H54 (cell line): Measurements from ENCODE around the gene KLC3.

Experiments used
- DNase-seq: peaks from one replicate; pipeline ENCODE4 v3.0.0; 2011; ENCODE audit warnings: low spot score, mixed read lengths; ENCODE audit not compliant: insufficient read length
- FAIRE-seq: peaks from 3 replicates; lab custom pipeline; 2011; peaks lifted over from hg19 to GRCh38; lab: Jason Lieb, UNC
- POLR2A ChIP-seq: IDR thresholded peaks from 2 replicates; pipeline ENCODE4 v1.6.1; 2011; ENCODE audit warnings: low read depth, mild to moderate bottlenecking, low read length

Gene KLC3

DNA sequence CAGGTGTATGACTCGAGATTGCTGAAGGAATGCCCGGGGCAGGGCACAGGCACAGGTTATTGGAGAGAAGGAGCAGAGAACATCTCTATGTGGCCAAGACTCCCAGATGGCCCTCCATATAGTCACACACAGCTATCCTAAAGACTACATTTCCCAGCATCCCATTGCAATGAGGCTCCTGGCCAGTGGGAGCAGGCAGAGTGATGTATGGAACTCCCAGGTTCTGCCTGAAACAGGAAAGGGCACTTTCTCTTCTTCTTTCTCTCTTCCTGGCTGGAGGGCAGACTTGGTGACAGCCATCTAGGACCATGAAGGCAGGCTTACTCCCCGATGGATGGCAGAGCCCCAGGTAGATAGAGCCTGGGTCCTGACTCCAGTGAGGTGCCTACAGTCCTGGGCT lies 50.8 kb downstream of the KLC3 start:
- no peak for DNase-seq
- FAIRE-seq = no peak
- no peak for TF ChIP-seq POLR2A

GRCh38 chr19:45391871-45392665 lies 51.5 kb downstream of the KLC3 start:
- FAIRE-seq (no peak), DNase-seq (no peak)
- TF ChIP-seq POLR2A = no peak

- no peak for FAIRE-seq
- DNase-seq = no peak
- TF ChIP-seq POLR2A = no peak
These were observed 55.5 kb downstream of the KLC3 start for GRCh38 chr19:45395821-45396617.

DNA sequence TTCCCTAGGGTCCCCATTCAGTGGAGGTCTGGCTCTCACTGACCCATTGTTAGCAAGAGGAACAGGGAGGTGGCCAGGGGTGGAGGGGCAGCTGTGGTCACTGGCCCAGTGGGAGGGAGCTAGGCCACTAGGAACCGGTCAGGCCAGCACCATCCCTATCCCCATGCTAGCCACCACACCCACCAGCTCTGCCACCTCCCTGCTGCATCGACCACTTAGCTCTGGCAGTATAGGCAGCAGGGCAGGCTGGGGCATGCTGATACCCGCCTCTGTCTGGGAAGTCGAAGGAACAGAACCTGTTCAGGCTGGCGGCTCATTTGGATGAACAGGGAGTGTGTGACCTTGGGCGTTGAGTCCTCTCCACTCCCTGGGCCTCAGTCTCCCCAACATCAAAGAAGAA lies 59.6 kb downstream of the KLC3 start:
- no peak for TF ChIP-seq POLR2A
- DNase-seq (no peak), FAIRE-seq (no peak)
